H9 (cell line): ENCODE measurements around the gene TBXAS1. TPM values are rescaled to one million over a fixed set of nuclear protein-coding genes. Genes with fewer than 3 reads are reported as not detected.

Source experiments
- DNase-seq: peaks from one replicate; pipeline ENCODE4 v3.0.0-alpha.2; 2017
- H2AFZ ChIP-seq: one replicate; pipeline ENCODE4 v1.6.1; 2013; ENCODE audit warnings: mild to moderate bottlenecking, low read length, control low read depth, moderate library complexity
- H2AK5ac ChIP-seq: 2 replicates; pipeline ENCODE4 v1.6.1; 2013; ENCODE audit warnings: low read length, control low read depth, mixed read lengths; ENCODE audit not compliant: insufficient read length
- H2BK120ac ChIP-seq: one replicate; pipeline ENCODE4 v1.6.1; 2013; ENCODE audit warnings: low read depth, mild to moderate bottlenecking, low read length, control low read depth, inconsistent platforms; ENCODE audit not compliant: poor library complexity, severe bottlenecking
- H2BK12ac ChIP-seq: 2 replicates; pipeline ENCODE4 v1.6.1; 2013; ENCODE audit warnings: low read length, control low read depth, mixed read lengths, low read depth; ENCODE audit not compliant: insufficient read length
- H2BK15ac ChIP-seq: 2 replicates; pipeline ENCODE4 v1.6.1; 2013; ENCODE audit warnings: low read depth, low read length, control low read depth
- H2BK20ac ChIP-seq: one replicate; pipeline ENCODE4 v1.6.1; 2013; ENCODE audit warnings: low read depth, mild to moderate bottlenecking, low read length, control low read depth, inconsistent platforms; ENCODE audit not compliant: poor library complexity, severe bottlenecking
- H2BK5ac ChIP-seq: 2 replicates; pipeline ENCODE4 v1.6.1; 2013; ENCODE audit warnings: low read length, control low read depth, mixed read lengths; ENCODE audit not compliant: insufficient read length
- H3K14ac ChIP-seq: 2 replicates; pipeline ENCODE4 v1.6.1; 2013; ENCODE audit warnings: low read length, control low read depth; ENCODE audit not compliant: insufficient read depth
- H3K18ac ChIP-seq: 2 replicates; pipeline ENCODE4 v1.6.1; 2013; ENCODE audit warnings: low read depth, mild to moderate bottlenecking, mixed read lengths, low read length, control low read depth; ENCODE audit not compliant: insufficient read length
- H3K23ac ChIP-seq: 2 replicates; pipeline ENCODE4 v1.6.1; 2013; ENCODE audit warnings: low read length, control low read depth, mixed read lengths, low read depth; ENCODE audit not compliant: insufficient read length
- H3K23me2 ChIP-seq: 2 replicates; pipeline ENCODE4 v1.6.1; 2013; ENCODE audit warnings: low read depth, mild to moderate bottlenecking, mixed read lengths, low read length, control low read depth; ENCODE audit not compliant: insufficient read length, poor library complexity, severe bottlenecking
- H3K27ac ChIP-seq: 2 replicates; pipeline ENCODE4 v1.5.1; 2013; ENCODE audit warnings: low read length, control low read depth, mixed read lengths, low read depth; ENCODE audit not compliant: insufficient read length
- H3K27me3 ChIP-seq: 2 replicates; pipeline ENCODE4 v1.6.1; 2013; ENCODE audit warnings: low read length, control low read depth, inconsistent platforms; ENCODE audit not compliant: insufficient read depth
- H3K4ac ChIP-seq: 2 replicates; pipeline ENCODE4 v1.6.1; 2013; ENCODE audit warnings: low read depth, mild to moderate bottlenecking, control low read depth, inconsistent platforms, low read length, moderate library complexity
- H3K4me1 ChIP-seq: 2 replicates; pipeline ENCODE4 v1.6.1; 2013; ENCODE audit warnings: low read length, control low read depth, inconsistent platforms; ENCODE audit not compliant: insufficient read depth
- H3K4me2 ChIP-seq: 2 replicates; pipeline ENCODE4 v1.6.1; 2013; ENCODE audit warnings: low read length, control low read depth, mixed read lengths; ENCODE audit not compliant: insufficient read length, insufficient read depth
- H3K56ac ChIP-seq: 2 replicates; pipeline ENCODE4 v1.6.1; 2013; ENCODE audit warnings: low read depth, mild to moderate bottlenecking, mixed read lengths, low read length, control low read depth; ENCODE audit not compliant: insufficient read length
- H3K79me1 ChIP-seq: 2 replicates; pipeline ENCODE4 v1.6.1; 2013; ENCODE audit warnings: low read depth, mild to moderate bottlenecking, moderate library complexity, low read length, control low read depth, inconsistent platforms; ENCODE audit not compliant: insufficient read depth, poor library complexity, severe bottlenecking
- H3K79me2 ChIP-seq: 2 replicates; pipeline ENCODE4 v1.6.1; 2013; ENCODE audit warnings: low read length, control low read depth, inconsistent platforms; ENCODE audit not compliant: insufficient read depth
- H3K9ac ChIP-seq: 2 replicates; pipeline ENCODE4 v1.6.1; 2013; ENCODE audit warnings: low read length, control low read depth, mixed read lengths; ENCODE audit not compliant: insufficient read length; ENCODE audit errors: extremely low read depth
- H3K9me3 ChIP-seq: one replicate; pipeline ENCODE4 v1.6.1; 2013; ENCODE audit warnings: low read depth, low read length, inconsistent platforms; ENCODE audit not compliant: control insufficient read depth
- H3T11ph ChIP-seq: one replicate; pipeline ENCODE4 v1.6.1; 2013; ENCODE audit warnings: mild to moderate bottlenecking, low read length, control low read depth, inconsistent platforms
- H4K20me1 ChIP-seq: one replicate; pipeline ENCODE4 v1.6.1; 2013; ENCODE audit not compliant: control insufficient read depth, insufficient read length, insufficient read depth
- H4K5ac ChIP-seq: 2 replicates; pipeline ENCODE4 v1.6.1; 2013; ENCODE audit warnings: low read depth, mild to moderate bottlenecking, mixed read lengths, low read length, control low read depth; ENCODE audit not compliant: insufficient read length
- H4K8ac ChIP-seq: replicated peaks from 2 replicates; pipeline ENCODE4 v1.6.1; 2013; ENCODE audit warnings: low read length, control low read depth, mixed read lengths, low read depth; ENCODE audit not compliant: insufficient read length
- H4K91ac ChIP-seq: 2 replicates; pipeline ENCODE4 v1.6.1; 2013; ENCODE audit warnings: low read depth, mild to moderate bottlenecking, moderate library complexity, mixed read lengths, low read length, control low read depth; ENCODE audit not compliant: insufficient read length
- H3K27ac Mint-ChIP-seq, 3 experiments: 2 replicates in 2 of 3; 3 replicates in 1 of 3; pipeline ENCODE4 v1.8.0; 2020 to 2021; ENCODE audit warnings: mixed read lengths in 3 of 3, mild to moderate bottlenecking in 1 of 3, moderate library complexity in 1 of 3
- H3K27me3 Mint-ChIP-seq: 2 replicates; pipeline ENCODE4 v1.8.0; 2021; ENCODE audit warnings: low read depth, mild to moderate bottlenecking, moderate library complexity, mixed read lengths
- H3K36me3 Mint-ChIP-seq, 3 experiments: 2 replicates in 2 of 3; 3 replicates in 1 of 3; pipeline ENCODE4 v1.8.0; 2020 to 2021; ENCODE audit warnings: low read depth in 3 of 3, mixed read lengths in 3 of 3; ENCODE audit not compliant: insufficient read depth in 1 of 3
- H3K4me1 Mint-ChIP-seq, 2 experiments: 2 replicates each; pipeline ENCODE4 v1.8.0; 2020; ENCODE audit warnings: mixed read lengths in 2 of 2
- H3K4me3 Mint-ChIP-seq, 2 experiments: 2 replicates in 1 of 2; 3 replicates in 1 of 2; pipeline ENCODE4 v1.8.0; 2020 to 2021; ENCODE audit warnings: mild to moderate bottlenecking in 2 of 2, mixed read lengths in 2 of 2, moderate library complexity in 1 of 2
- H3K9me3 Mint-ChIP-seq, 2 experiments: 2 replicates in 1 of 2; 3 replicates in 1 of 2; pipeline ENCODE4 v1.8.0; 2020; ENCODE audit warnings: mild to moderate bottlenecking in 2 of 2, mixed read lengths in 2 of 2, moderate library complexity in 1 of 2
- WGBS: extraction: QIAGEN DNeasy Blood & Tissue Kit; methylation state at CpG from one replicate; pipeline ENCODE4 v1.1.7; 2013; ENCODE audit warnings: missing lambda C conversion rate, low lambda C conversion rate, mixed read lengths; ENCODE audit not compliant: insufficient read length; ENCODE audit errors: extremely low coverage; 5-methylcytosine and 5-hydroxymethylcytosine counted together
- total RNA-seq: library from RNA; stranded (reverse); gene quantifications from 2 replicates; pipeline ENCODE4 v1.2.1, GENCODE V29; 2021
- TF ChIP-seq, protein P1 (sequence below): fragments of 200-600 bp; sonication (generic); conservative IDR thresholded peaks from 3 replicates; pipeline ENCODE4 v1.8.0; 2021; ENCODE audit warnings: antibody characterized with exemption, mild to moderate bottlenecking

Gene TBXAS1
- total RNA-seq, 1 experiment from 2014 or later, result 0.39 TPM

DNA sequence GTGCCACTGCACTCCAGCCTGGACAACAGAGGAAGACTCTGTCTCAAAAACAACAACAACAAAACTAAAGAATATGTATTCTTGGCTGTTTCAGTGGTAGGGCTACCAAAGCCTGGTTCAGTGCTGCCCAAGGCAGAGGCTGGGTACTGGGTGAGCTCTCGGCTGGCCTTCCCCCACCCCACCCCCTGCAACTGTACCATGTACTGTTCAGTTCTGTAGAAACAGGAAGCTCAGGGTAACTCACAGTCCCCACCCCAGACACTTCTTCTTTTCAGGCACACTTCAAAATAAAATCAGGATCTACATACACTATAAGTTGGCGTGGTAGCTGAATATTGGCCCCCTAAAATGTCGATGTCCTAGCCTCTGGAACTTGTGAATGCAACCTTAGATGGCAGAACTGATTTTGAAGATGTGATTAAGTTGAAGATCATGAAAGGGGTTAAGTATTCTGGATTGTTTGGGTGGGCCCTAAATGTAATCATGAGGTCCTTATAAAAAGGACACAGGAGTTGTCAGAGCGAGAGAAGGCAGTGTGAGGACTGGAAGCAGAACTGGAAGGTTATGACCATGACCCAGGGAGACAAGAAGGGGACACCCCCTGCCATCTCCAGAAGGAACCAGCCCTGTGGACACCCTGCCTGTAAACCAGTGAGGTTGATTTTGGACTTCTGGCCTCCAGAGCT lies 31.2 kb downstream of the TBXAS1 start:
- no peak overlapping the region for H3K18ac ChIP-seq
- H4K20me1 ChIP-seq, result no peaks in the 10 kb centered on the region
- H3K27ac ChIP-seq, result no peak overlapping the region
- no CpG with 5 or more reads among the region's 4 CpGs for WGBS
- H2BK5ac ChIP-seq, result no peak overlapping the region
- H3K79me2 ChIP-seq, result no peaks in the 10 kb centered on the region
- H2BK15ac ChIP-seq, result no peak overlapping the region
- H4K5ac ChIP-seq, result no peak overlapping the region
- no peaks in the 10 kb centered on the region for H3K79me1 ChIP-seq
- H3K9me3 ChIP-seq, result no peaks in the 10 kb centered on the region
- no peaks in the 10 kb centered on the region for H3K27me3 ChIP-seq
- H3K9me3 Mint-ChIP-seq, result peaks cover 11 to 14% of the 10 kb centered on the region in 2 experiments
- H3K36me3 Mint-ChIP-seq, result peaks cover 0 to 2% (median 2%) of the 10 kb centered on the region in 3 experiments; a peak in 3 of 7 replicates
- no peak overlapping the region for H2BK12ac ChIP-seq
- no peak overlapping the region for H3K9ac ChIP-seq
- peaks cover 2 to 10% of the 10 kb centered on the region in 2 experiments; a peak in 3 of 4 replicates for H3K4me1 Mint-ChIP-seq
- H3K4me1 ChIP-seq, result no peaks in the 10 kb centered on the region
- no peak overlapping the region for H3K4me2 ChIP-seq
- no peak overlapping the region for H2AFZ ChIP-seq
- no peak overlapping the region for H3K27ac Mint-ChIP-seq
- no peak overlapping the region for H4K91ac ChIP-seq
- H3K27me3 Mint-ChIP-seq, result peaks cover 8% of the 10 kb centered on the region; the same call in 1 of the 2 replicates
- no peak overlapping the region for H2BK20ac ChIP-seq
- H3T11ph ChIP-seq, result no peak overlapping the region
- H3K14ac ChIP-seq, result no peak overlapping the region
- no peak for DNase-seq
- no peak overlapping the region for H3K4me3 Mint-ChIP-seq
- no peak overlapping the region for H3K56ac ChIP-seq
- no peak overlapping the region for H3K23ac ChIP-seq
- no peak overlapping the region for H3K4ac ChIP-seq
- H2BK120ac ChIP-seq, result no peak overlapping the region
- no peak overlapping the region for H4K8ac ChIP-seq
- H2AK5ac ChIP-seq, result no peak overlapping the region
- H3K23me2 ChIP-seq, result no peaks in the 10 kb centered on the region
- TF ChIP-seq, protein P1, sequence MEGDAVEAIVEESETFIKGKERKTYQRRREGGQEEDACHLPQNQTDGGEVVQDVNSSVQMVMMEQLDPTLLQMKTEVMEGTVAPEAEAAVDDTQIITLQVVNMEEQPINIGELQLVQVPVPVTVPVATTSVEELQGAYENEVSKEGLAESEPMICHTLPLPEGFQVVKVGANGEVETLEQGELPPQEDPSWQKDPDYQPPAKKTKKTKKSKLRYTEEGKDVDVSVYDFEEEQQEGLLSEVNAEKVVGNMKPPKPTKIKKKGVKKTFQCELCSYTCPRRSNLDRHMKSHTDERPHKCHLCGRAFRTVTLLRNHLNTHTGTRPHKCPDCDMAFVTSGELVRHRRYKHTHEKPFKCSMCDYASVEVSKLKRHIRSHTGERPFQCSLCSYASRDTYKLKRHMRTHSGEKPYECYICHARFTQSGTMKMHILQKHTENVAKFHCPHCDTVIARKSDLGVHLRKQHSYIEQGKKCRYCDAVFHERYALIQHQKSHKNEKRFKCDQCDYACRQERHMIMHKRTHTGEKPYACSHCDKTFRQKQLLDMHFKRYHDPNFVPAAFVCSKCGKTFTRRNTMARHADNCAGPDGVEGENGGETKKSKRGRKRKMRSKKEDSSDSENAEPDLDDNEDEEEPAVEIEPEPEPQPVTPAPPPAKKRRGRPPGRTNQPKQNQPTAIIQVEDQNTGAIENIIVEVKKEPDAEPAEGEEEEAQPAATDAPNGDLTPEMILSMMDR, result no peak
